LNCaP clone FGC (cell line): ENCODE measurements around the gene COQ9.

Source experiments
- DNase-seq: peaks from one replicate; pipeline ENCODE4 v3.0.0-alpha.2; 2011; ENCODE audit warnings: low read depth
- H3K4me3 ChIP-seq: 2 replicates; pipeline ENCODE4 v1.5.1; 2011; ENCODE audit warnings: mild to moderate bottlenecking, low read depth, low read length, control low read depth
- CTCF ChIP-seq: IDR thresholded peaks from 2 replicates; pipeline ENCODE4 v1.5.1; 2012; ENCODE audit warnings: mild to moderate bottlenecking; ENCODE audit not compliant: control insufficient read depth, insufficient read depth; ENCODE audit errors: extremely low read depth

COQ9 gene

GRCh38 chr16:57426356-57426755 is 20.9 kb upstream of the COQ9 start:
- TF ChIP-seq CTCF, result no peak
- no peak for DNase-seq
- H3K4me3 ChIP-seq, result no peak overlapping the region

DNA sequence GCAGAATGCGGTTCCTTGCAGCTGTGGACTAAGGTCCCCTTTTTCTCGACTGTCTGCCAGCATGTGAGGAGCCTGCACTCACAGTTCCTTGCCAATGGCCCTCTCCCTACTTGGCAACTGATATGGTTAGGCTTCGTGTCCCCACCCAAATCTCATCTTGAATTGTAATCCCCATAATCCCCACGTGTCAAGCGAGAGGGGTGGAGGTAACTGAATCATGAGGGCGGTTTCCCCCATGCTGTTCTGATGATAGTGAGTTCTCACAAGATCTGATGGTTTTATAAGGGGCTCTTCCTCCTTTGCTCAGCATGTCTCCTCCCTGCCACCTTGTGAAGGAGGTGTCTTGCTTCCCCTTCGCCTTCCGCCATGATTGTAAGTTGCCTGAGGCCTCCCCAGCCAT is 20.0 kb upstream of the COQ9 start:
- TF ChIP-seq CTCF, result no peak

DNA sequence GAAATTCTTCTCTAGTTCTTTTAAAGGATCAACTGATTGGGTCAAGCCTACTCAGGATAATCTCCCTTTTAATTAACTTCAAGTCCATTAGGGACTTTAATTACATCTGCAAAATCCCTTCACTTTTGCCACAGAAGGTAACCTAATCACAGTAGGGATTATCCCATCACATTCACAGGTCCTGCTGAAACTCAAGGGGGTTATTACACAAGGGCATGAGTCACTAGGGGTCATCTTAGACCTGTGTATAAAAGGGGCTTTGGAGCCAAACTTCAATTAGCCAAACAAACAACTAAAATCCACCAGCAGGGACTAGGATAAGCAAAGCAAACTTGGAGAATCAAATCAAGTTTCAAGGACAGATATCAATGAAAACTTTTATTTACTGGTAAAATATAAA is 19.5 kb upstream of the COQ9 start:
- DNase-seq, result no peak
- H3K4me3 ChIP-seq, result no peak overlapping the region
- no peak for TF ChIP-seq CTCF

More for the DNA sequence above, 20.0 kb upstream of the COQ9 start:
- no peak overlapping the region for H3K4me3 ChIP-seq
- no peak for DNase-seq

GRCh38 chr16:57430955-57431354 is 16.3 kb upstream of the COQ9 start:
- DNase-seq, result no peak

DNA sequence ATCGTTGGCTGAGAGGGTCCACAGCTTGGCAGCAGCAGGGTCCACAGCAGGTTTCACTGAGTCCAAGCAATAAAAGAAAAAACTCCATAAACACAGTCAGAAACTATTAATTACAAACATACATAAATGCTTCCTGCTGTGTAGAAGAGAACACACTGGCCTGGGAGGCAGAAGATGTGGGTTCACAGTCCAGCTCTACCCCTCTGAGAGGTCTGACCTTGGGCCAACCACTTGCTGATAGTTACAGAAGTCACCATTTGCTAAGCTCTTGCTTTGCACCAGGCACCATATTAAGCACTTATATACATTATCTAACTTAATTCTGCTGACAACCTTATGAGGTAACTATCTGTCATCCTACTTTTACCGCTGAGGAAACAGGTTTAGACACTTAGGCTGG is 14.8 kb upstream of the COQ9 start:
- TF ChIP-seq CTCF, result no peak
- H3K4me3 ChIP-seq, result no peak overlapping the region

More at GRCh38 chr16:57430955-57431354, 16.3 kb upstream of the COQ9 start:
- no peak overlapping the region for H3K4me3 ChIP-seq
- no peak for TF ChIP-seq CTCF

DNA sequence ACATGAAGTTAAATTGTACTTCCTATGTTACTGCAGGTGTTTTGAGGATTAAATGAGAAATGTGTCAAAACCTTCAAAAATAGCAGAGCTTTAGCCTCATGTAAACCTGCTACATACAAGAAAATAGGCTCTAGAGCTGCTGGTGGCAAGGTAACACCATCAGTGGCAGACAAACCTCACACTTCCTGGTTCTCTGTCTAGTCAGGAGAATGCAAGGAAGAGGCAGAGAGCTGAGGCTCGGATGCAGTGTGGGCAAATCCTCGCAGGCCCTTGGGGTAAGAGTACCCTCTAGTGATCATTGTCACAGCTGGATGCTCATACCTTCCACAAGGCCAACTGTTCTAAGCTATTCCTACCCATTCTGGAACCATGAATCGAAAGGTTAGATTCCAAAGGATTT is 14.3 kb upstream of the COQ9 start:
- H3K4me3 ChIP-seq, result no peak overlapping the region
- TF ChIP-seq CTCF, result no peak
- no peak for DNase-seq

More for the DNA sequence above, 14.8 kb upstream of the COQ9 start:
- no peak for DNase-seq

DNA sequence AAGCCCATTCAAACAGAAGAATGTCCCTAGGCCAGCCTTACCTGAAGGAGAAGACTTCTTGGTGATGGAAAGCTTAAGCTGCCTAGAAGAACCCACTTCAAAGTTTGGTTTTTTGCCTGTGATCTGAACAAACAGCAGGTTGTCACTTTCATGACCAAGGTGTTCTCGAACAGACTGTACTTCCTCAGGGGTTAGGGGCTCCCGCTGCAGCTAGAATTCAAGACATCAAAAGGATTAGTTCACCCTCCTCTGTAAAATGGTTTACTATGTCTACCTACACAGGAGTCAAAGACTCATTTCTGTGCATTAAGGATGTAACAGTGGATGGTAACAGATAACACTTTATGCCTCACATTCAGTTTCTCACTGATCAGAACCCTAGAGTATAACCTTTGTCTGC is 13.3 kb upstream of the COQ9 start:
- no peak for TF ChIP-seq CTCF
- no peak for DNase-seq
- H3K4me3 ChIP-seq, result no peak overlapping the region
